Activated CD4-positive, alpha-beta T cell treated with anti-CD3 and anti-CD28 coated beads, Interleukin-2, amount 10 ng/mL, durations not matched to agents 24 days and 14 days (primary cell): ENCODE measurements around the gene C19orf12. TPM values are rescaled to one million over a fixed set of nuclear protein-coding genes. Genes with fewer than 3 reads are reported as not detected.

ENCODE experiments used
- DNase-seq: peaks from one replicate; pipeline ENCODE4 v3.0.0; 2022
- H3K27ac Mint-ChIP-seq: one replicate; pipeline ENCODE4 v1.8.0; 2022; ENCODE audit warnings: mild to moderate bottlenecking, mixed read lengths
- H3K27me3 Mint-ChIP-seq: one replicate; pipeline ENCODE4 v1.8.0; 2022; ENCODE audit warnings: mixed read lengths
- H3K36me3 Mint-ChIP-seq: one replicate; pipeline ENCODE4 v1.8.0; 2022; ENCODE audit warnings: low read depth, mild to moderate bottlenecking, mixed read lengths
- H3K4me1 Mint-ChIP-seq: one replicate; pipeline ENCODE4 v1.8.0; 2021; ENCODE audit warnings: mixed read lengths
- H3K4me3 Mint-ChIP-seq: one replicate; pipeline ENCODE4 v1.8.0; 2022; ENCODE audit warnings: mild to moderate bottlenecking, moderate library complexity, mixed read lengths
- H3K9me3 Mint-ChIP-seq: one replicate; pipeline ENCODE4 v1.8.0; 2021; ENCODE audit warnings: mixed read lengths
- intact Hi-C: fragments of 100-400 bp; cut with micrococcal nuclease; formaldehyde crosslinking; loops from one replicate; pipeline ENCODE4 v1.15.1; 2023
- total RNA-seq: library from RNA; stranded (reverse); gene quantifications from 2 replicates; pipeline ENCODE4 v1.2.3, GENCODE V29; 2022

Gene C19orf12
- total RNA-seq, 1 donor from 2014 or later: 41.6 TPM

- peaks cover 63% of the 10 kb centered on the region for H3K4me1 Mint-ChIP-seq
- H3K27me3 Mint-ChIP-seq: no peaks in the 10 kb centered on the region
- H3K9me3 Mint-ChIP-seq: no peaks in the 10 kb centered on the region
- DNase-seq: peak; percentile 99
- intact Hi-C loops: loop anchor here (1.0 to 2.0 kb wide), 2 partner anchors 8 to 43 kb away; no protein-coding TSS in a partner anchor
- H3K36me3 Mint-ChIP-seq: peaks cover 16% of the 10 kb centered on the region
- peak within 1 kb of the TSS; percentile 95 for H3K4me3 Mint-ChIP-seq
- peak within 1 kb of the TSS; percentile 94 for H3K27ac Mint-ChIP-seq
Measured at GRCh38 chr19:29665215-29665825, 49.7 kb downstream of the C19orf12 start, which contains the start of gene PLEKHF1. PLEKHF1 (plus strand) TSS chr19:29665461; CDS start chr19:29673840, 8,379 bp downstream.

- DNase-seq: no peak
- no peaks in the 10 kb centered on the region for H3K9me3 Mint-ChIP-seq
- peaks cover 59% of the 10 kb centered on the region for H3K4me1 Mint-ChIP-seq
- intact Hi-C loops: loop anchor here (1.0 to 2.0 kb wide), 2 partner anchors 9 to 42 kb away; no protein-coding TSS in a partner anchor
- H3K27me3 Mint-ChIP-seq: no peaks in the 10 kb centered on the region
- peak overlapping the region; percentile 77 for H3K4me3 Mint-ChIP-seq
- H3K27ac Mint-ChIP-seq: peak overlapping the region; percentile 83
- peaks cover 11% of the 10 kb centered on the region for H3K36me3 Mint-ChIP-seq
Measured at GRCh38 chr19:29664753-29665214, 50.3 kb downstream of the C19orf12 start.

GRCh38 chr19:29663861-29664752 is 51.0 kb downstream of the C19orf12 start:
- Mint-ChIP-seq H3K4me3 (peak overlapping the region; percentile 77), H3K9me3 (no peaks in the 10 kb centered on the region), H3K27ac (peak overlapping the region; percentile 83), H3K36me3 (peaks cover 9% of the 10 kb centered on the region), H3K4me1 (peaks cover 52% of the 10 kb centered on the region), H3K27me3 (no peaks in the 10 kb centered on the region)
- peak; percentile 62 for DNase-seq
- intact Hi-C loops: loop anchor here (2.0 kb wide), 1 partner anchor 41 kb away; no protein-coding TSS in a partner anchor

- intact Hi-C loops: no loop called here
- H3K4me3 Mint-ChIP-seq: peak overlapping the region; percentile 64
- H3K36me3 Mint-ChIP-seq: peaks cover 9% of the 10 kb centered on the region
- no peaks in the 10 kb centered on the region for H3K9me3 Mint-ChIP-seq
- DNase-seq: peak; percentile 64
- H3K27ac Mint-ChIP-seq: peak overlapping the region; percentile 90
- no peaks in the 10 kb centered on the region for H3K27me3 Mint-ChIP-seq
- peaks cover 39% of the 10 kb centered on the region for H3K4me1 Mint-ChIP-seq
Measured at GRCh38 chr19:29662604-29663404, 52.3 kb downstream of the C19orf12 start.

DNA sequence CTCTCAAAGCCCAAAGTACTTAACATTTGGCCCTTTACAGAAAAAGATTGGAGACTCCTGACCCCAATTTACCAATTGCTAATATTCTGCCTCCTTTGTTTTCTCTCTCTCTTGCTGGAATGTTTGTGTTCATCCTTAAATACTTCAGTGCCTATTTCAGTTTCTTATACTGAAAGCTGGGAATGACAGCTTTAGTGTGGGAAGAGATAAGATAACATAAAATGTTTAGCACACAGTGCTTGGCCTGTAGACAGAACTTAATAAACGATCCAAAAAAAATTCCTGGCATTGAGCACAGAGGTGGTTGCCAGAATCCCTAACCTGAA is 52.8 kb downstream of the C19orf12 start:
- H3K9me3 Mint-ChIP-seq: no peaks in the 10 kb centered on the region
- peak overlapping the region; percentile 90 for H3K27ac Mint-ChIP-seq
- H3K4me3 Mint-ChIP-seq: peak overlapping the region; percentile 64
- peaks cover 6% of the 10 kb centered on the region for H3K36me3 Mint-ChIP-seq
- H3K4me1 Mint-ChIP-seq: peaks cover 36% of the 10 kb centered on the region
- DNase-seq: no peak
- no peaks in the 10 kb centered on the region for H3K27me3 Mint-ChIP-seq
- intact Hi-C loops: no loop called here

GRCh38 chr19:29660835-29661234 is 54.2 kb downstream of the C19orf12 start:
- intact Hi-C loops: no loop called here
- H3K27me3 Mint-ChIP-seq: no peaks in the 10 kb centered on the region
- DNase-seq: peak; percentile 63
- H3K4me3 Mint-ChIP-seq: no peak overlapping the region
- no peaks in the 10 kb centered on the region for H3K36me3 Mint-ChIP-seq
- H3K9me3 Mint-ChIP-seq: no peaks in the 10 kb centered on the region
- H3K4me1 Mint-ChIP-seq: peaks cover 30% of the 10 kb centered on the region
- H3K27ac Mint-ChIP-seq: peak overlapping the region; percentile 26

DNA sequence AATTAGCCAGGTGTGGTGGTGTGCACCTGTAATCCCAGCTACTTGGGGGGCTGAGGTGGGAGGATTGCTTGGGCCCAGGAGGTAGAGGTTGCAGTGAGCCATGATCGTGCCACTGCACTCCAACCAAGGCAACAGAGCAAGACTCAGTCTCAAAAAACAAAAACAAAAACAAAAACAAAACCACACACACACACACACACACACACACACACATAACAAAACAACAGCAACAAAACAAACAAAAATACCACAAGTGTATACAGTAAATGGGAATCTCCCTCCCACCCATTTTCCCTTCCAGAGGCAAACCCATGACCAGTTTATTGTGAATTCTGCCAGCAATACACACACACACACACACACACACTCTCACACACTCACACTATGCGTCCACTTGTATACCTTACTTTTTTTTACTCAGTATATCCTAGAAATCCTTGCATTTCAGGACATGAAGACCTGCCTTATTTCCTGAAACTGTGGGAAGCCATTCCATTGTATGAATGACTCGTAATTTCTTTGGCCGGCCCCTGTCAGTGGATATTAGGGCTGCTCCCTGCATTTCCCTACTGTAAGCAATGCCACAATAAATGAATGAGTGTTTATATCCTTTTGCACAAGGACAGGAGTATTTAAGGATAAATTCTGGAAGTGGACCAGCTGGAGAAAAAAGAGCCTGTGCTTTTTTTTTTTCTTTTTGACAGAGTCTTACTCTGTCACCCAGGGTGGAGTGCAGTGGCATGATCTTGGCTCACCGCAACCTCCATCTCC is 56.7 kb downstream of the C19orf12 start:
- no peaks in the 10 kb centered on the region for H3K9me3 Mint-ChIP-seq
- H3K36me3 Mint-ChIP-seq: no peaks in the 10 kb centered on the region
- intact Hi-C loops: no loop called here
- H3K27ac Mint-ChIP-seq: no peak overlapping the region
- H3K4me3 Mint-ChIP-seq: no peak overlapping the region
- DNase-seq: no peak
- H3K4me1 Mint-ChIP-seq: peaks cover 28% of the 10 kb centered on the region
- H3K27me3 Mint-ChIP-seq: no peaks in the 10 kb centered on the region

DNA sequence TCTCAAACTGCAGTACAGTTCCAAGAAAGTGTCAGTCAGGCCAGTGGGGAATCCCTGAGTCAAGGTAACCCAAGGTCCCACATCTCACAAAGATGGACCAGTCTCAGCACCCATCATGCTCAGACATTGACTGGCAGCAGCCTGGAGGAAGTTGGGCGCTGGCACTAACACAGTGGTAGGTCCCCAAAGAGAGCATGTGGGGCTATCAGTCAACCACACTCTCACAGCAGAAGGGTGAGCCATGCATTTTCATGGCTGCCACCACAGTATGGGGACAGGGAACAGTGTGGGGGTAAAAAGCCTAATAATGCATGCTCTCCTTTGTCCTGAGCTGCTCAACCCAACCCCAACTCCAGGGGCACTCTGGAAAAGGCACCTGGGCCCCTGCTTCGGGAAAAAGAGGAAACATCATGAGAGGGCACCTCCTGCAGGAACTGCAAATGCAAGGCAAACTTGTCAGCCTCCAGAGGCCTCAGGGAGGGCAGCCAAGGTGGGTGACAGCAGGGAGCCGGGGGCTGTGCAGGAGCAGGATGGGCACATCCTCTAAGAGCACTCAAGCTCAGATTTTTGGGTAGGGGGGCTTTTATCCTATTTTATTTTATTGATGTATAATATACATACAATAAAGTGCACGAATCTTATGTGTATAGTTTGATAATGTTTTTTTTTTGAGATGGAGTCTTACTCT is 59.3 kb downstream of the C19orf12 start:
- no peak overlapping the region for H3K4me3 Mint-ChIP-seq
- intact Hi-C loops: no loop called here
- peaks cover 20% of the 10 kb centered on the region for H3K27me3 Mint-ChIP-seq
- no peaks in the 10 kb centered on the region for H3K36me3 Mint-ChIP-seq
- H3K27ac Mint-ChIP-seq: no peak overlapping the region
- H3K4me1 Mint-ChIP-seq: peaks cover 10% of the 10 kb centered on the region
- no peaks in the 10 kb centered on the region for H3K9me3 Mint-ChIP-seq
- DNase-seq: no peak

- H3K4me1 Mint-ChIP-seq: peaks cover 7% of the 10 kb centered on the region
- intact Hi-C loops: no loop called here
- H3K9me3 Mint-ChIP-seq: no peaks in the 10 kb centered on the region
- peaks cover 24% of the 10 kb centered on the region for H3K27me3 Mint-ChIP-seq
- no peak overlapping the region for H3K27ac Mint-ChIP-seq
- no peak for DNase-seq
- H3K36me3 Mint-ChIP-seq: no peaks in the 10 kb centered on the region
- no peak overlapping the region for H3K4me3 Mint-ChIP-seq
Measured at GRCh38 chr19:29653398-29653797, 61.7 kb downstream of the C19orf12 start.

GRCh38 chr19:29651622-29652394 is 63.3 kb downstream of the C19orf12 start:
- DNase-seq: no peak
- Mint-ChIP-seq H3K36me3 (no peaks in the 10 kb centered on the region), H3K27ac (no peak overlapping the region), H3K4me1 (peaks cover 7% of the 10 kb centered on the region), H3K27me3 (peaks cover 26% of the 10 kb centered on the region), H3K9me3 (no peaks in the 10 kb centered on the region), H3K4me3 (no peak overlapping the region)
- intact Hi-C loops: no loop called here

GRCh38 chr19:29650772-29651387 is 64.2 kb downstream of the C19orf12 start:
- Mint-ChIP-seq H3K4me1 (peaks cover 14% of the 10 kb centered on the region), H3K36me3 (no peaks in the 10 kb centered on the region), H3K4me3 (no peak overlapping the region), H3K27ac (no peak overlapping the region), H3K9me3 (no peaks in the 10 kb centered on the region), H3K27me3 (peaks cover 28% of the 10 kb centered on the region)
- intact Hi-C loops: no loop called here
- no peak for DNase-seq
